Dedifferentiated amniotic fluid mesenchymal stem cell (primary cell): ENCODE measurements around the gene ATP9A.

Experiments
- DNase-seq: peaks from one replicate; pipeline ENCODE4 v3.0.0-alpha.2; 2016; ENCODE audit errors: extremely low spot score

Gene ATP9A

DNA sequence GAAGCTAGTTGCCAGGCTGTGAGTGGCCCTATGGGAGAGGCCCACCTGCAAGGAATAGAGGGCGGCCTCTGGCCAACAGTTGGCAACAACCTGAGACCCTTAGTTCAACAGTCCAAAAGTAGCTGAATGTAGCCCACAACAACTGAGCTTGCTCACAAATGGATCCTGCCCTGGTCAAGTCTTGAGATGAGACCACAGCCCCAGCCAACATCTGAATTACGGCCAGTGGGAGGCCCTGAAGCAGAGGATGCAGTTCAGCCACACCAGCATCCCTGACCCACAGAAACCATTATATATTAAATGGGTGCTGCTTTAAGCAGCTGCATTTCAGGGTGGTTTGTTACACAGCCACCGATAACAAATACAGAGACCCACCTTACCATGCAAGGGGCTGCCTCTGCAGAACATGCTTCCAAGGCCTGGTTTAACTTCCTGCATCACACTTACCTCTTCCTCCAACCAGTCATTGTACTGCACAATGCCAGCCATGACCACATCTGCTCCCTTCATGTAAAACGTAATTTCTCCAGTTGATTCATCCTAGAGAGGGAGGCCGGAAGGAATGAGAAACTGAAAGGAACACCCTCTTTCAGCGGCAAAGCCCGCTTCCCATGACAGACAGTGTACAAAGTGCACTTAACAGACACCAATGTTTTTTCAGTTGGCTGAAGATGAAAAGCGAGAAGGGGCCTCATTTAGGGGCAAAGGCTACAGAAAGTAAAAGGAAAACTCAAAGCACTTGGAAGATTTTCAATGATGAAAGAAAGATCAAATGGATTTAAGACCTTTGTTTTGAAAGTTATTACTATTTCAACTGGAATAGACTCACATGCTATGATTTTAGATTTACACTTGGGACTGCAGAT lies 139.4 kb downstream of the ATP9A start:
- no peak for DNase-seq

DNA sequence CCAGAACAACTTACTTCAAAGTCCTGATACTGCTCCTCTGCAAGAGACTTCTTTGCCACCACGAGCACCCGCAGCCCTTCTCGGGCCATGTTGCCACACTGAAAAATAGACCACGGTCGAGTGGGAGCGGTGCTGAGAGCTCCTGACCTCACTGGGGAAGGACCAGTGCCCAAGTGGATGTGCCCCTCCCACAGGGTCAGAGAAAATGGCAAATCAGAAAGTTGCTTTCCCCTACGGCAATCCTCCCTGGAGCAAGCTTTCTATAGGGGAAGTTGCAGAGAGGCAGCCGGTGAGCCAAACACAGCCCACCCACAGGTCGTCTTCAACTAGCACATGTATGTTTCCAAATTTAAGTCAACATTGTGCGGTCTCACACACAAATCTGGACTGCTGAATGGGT lies 140.6 kb downstream of the ATP9A start:
- no peak for DNase-seq

DNA sequence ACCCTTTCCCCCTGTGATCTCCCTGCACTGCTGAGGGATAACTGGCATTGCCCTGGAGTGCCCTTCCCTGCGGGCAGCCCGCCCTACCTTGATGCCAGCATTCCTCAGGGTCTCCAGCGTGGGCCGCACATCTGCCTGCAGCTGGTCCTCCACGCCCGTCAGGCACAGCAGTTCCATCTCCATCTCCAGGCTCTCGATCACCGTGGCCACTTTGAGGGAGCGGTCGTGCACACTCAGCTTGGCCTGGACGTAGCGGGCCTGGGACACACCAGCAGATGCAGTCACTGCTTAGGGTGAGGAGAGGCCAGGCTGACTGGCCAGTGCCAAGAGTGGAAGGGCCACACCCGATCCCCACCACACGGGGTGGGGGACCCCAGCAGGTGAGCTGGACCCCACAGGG lies 143.1 kb downstream of the ATP9A start:
- DNase-seq: no peak

DNA sequence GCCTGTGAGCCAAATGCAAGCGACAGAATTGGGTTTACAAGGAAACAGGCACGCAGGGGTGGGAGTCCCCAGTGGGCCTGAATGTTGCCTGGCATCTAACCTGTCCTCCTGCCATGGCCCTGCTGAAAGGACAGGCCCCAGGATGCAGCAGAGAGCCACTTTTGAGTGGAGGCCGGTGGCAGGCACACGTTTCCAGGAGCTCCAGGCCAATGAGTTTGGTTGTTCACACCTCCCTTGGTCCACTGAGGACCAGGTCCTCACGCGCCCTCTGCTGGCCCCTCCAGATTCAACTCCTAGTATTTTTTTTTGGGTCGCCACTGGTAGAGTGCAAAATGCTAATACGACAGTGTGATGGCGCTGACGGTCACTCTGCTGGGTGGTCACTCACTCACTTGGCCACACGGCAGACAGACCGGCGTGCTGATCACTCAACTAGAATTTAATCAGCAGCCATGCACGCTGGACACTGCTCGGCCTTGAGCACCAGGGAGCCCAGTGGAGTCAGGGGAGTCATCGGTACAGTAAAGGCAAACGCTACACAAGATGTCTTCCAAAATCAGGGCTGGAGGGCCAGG lies 143.9 kb downstream of the ATP9A start:
- no peak for DNase-seq

DNA sequence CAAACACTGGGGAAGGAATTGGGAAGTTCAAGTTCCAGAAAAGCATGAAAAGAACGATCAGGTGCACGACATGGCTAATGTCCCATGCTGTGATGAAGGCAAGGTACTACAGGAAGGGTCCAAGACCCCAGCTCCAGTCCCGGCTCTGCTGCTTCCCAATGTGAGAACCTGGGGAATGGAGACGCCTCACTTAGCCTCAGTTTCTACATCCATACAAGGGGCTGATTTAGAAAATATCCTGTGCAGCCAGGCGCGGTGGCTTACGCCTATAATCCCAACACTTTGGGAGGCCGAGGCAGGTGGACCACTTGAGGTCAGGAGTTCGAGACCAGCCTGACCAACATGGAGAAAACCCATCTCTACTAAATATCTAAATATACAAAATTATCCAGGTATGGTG lies 144.9 kb downstream of the ATP9A start:
- no peak for DNase-seq

DNA sequence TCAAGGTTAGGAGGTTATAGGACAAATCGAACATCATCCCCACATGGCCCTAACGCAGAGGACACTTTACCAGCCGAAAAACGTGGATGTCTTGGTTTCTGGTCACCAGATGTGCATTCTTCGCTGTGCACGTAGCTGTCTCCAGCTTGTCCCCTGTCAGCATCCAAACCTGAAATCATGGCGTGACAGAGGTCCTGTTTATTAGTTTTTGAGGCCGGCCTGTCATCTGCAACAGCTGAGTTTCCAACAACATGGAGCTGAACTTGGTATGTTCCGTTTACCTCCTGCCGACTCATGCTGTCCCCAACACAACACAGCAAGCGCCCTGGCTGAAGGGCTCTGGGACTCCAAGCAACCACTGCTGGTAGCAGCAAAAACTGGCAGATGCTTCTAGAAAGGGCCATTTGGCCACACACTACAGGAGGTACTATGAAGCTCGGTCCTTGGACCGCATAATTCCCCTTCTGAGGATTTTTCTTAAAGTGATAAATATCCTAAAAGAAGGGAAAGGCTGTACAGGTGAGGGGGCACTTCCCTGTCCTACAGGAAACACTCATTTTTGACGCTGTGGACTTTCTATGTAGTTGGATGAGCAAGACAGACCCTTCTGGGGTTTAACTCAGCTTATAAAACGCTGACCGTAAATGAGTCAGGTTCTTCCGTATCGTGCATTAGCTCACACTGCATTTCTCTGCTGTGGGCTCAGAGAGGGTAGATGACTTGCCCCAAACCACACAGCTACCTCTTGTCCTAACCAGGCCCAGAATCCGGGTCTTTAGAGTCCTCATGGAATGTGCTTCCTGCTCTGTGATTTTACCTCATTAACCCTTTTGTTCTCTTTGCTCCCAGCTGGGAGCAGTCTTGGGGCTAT lies 146.0 kb downstream of the ATP9A start:
- DNase-seq: no peak

- no peak for DNase-seq
These were observed 147.8 kb downstream of the ATP9A start for GRCh38 chr20:51620432-51620831.

GRCh38 chr20:51616060-51616459 lies 152.1 kb downstream of the ATP9A start:
- no peak for DNase-seq

- DNase-seq: no peak
These were observed 153.5 kb downstream of the ATP9A start for GRCh38 chr20:51614687-51615086.

DNA sequence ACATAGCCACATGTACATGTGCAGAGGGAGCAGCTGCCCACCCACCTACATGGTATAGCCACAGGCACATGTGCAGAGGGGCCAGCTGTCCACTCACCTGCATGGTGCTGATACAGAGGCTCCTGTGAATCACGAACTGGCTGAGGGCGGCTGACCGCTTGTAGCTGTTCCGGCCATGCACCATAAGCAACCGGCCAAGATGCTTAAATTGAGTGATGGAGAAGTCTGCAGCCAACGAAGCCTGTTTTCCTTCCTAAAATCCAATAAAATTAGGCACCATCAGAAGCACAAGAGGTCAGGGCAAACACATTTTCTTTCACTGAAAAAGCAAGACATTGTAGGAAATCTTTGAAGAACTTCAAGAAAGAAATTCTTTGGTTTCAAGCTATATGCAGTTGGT lies 154.6 kb downstream of the ATP9A start:
- no peak for DNase-seq

DNA sequence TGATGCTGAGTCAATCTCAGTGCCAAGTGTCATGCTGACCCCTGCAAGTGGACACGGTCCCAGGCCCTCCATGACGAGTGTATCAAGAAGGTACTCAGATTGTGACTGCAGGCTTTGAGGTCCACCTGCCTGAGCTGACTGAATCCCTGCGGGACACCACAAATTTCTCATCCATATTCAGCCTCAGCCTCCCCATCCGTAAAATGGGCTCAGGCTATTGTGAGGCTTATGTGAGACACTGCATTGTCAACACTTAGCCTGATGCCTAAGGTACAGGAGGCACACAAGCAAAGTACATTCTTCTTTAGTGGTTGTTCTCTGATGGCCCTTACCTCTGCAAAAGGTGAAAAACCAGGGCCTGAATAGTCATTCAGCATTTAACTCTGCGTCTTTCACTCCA lies 155.3 kb downstream of the ATP9A start:
- DNase-seq: no peak

GRCh38 chr20:51611625-51611890 lies 156.6 kb downstream of the ATP9A start:
- no peak for DNase-seq

GRCh38 chr20:51610761-51611624 lies 157.2 kb downstream of the ATP9A start:
- no peak for DNase-seq

- no peak for DNase-seq
These were observed 158.1 kb downstream of the ATP9A start for GRCh38 chr20:51610111-51610510.

DNA sequence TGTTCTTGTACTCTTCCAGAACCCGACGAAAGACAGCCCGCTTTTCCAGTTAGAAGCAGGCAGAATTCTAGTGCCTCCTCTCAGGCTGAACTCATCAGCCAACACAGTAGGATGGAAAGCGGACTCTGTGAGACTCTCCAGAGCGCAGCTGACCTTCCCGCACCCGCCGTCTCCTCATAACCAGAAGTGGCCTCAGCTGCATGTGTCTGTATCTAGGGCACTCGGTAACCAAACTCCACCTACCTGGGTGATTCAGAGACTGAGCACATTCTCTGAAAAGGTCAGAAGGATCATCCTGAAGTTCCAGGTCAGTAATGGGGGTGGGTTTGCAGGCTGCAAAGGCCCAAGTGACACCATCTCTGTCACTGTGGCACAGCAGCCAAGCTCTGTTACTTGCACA lies 158.9 kb downstream of the ATP9A start:
- DNase-seq: no peak

DNA sequence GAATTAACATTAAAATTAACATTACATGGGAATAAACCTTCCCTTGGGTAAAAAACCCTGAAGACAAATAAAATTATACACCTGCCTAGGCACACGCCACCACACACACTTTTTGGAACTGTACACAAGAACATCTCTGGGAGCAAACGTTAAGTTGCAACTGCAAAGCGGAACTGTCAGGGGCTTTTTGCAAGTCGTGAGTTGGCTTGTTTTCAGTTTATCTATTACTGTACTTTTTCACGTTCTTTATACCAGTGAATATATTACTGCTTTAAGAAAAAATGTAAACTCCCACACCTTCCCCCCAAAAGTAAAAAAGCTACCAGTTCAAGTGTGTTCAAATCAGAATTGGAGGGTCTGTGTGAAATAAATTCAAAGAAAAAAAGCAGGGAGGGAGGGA lies 160.1 kb downstream of the ATP9A start:
- no peak for DNase-seq

- no peak for DNase-seq
These were observed 161.0 kb downstream of the ATP9A start for GRCh38 chr20:51607170-51607569.

- no peak for DNase-seq
These were observed 163.3 kb downstream of the ATP9A start for GRCh38 chr20:51604851-51605250.

GRCh38 chr20:51602131-51602530 lies 166.1 kb downstream of the ATP9A start:
- DNase-seq: no peak

GRCh38 chr20:51600950-51601349 lies 167.2 kb downstream of the ATP9A start:
- DNase-seq: no peak

GRCh38 chr20:51600016-51600420 lies 168.2 kb downstream of the ATP9A start:
- DNase-seq: no peak

GRCh38 chr20:51598556-51598955 lies 169.6 kb downstream of the ATP9A start:
- no peak for DNase-seq
